NCI-H1105 treated with DMSO at 0.1 percent for 48 hours (cell line): ENCODE measurements around the gene ZG16B.

Source experiments
- DNase-seq: peaks from one replicate; lab custom pipeline; 2025; lab: John Stamatoyannopoulos, UW

Gene ZG16B

DNA sequence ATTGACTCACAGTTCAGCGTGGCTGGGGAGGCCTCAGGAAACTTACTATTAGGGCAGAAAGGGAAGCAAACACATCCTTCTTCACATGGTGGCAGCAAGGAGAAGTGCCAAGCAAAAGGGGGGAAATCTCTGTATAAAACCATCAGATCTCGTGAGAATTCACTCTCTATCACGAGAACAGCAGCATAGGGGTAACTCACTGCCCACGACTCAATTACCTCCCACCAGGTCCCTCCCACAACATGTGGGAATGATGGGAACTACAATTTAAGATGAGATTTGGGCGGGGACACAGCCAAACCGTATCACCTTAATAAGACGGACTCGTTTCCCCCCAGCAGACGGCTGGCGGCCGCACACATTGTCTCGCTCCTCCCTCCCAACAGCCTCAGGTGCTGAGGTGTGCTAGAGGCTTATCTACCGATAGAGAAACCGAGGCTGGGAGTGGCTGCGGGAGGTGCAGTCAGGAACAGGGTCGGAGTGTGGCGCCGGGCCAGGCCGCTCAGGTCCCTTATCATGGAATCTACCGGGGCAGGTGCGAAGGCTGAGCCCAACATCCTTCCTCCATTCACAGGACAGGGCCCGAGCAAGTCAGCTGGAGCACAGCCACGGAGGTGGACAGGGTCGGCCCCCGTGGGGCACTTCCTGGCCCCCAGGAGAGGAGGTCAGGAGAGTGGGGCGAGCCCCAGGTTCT lies 4.9 kb upstream of the ZG16B start:
- no peak for DNase-seq

DNA sequence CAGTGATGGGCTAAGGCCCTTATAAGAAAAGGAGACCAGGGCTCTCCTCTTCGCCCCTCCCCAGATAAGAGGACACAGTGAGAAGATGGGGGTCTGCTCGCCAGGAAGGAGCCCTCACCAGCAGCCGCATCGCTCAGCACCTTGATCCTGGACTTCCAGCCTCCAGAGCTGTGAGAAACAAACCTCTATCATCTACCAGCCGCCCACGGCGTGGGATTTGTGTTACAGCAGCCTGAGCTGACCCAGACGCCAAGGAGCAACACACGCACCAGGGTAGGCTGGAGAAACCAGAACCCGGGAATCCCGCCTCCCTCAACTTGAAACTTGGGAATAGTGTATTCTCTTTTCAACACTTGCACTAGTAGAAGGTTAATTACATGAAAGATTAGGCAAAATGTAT lies 4.2 kb upstream of the ZG16B start:
- no peak for DNase-seq

GRCh38 chr16:2826591-2827373 lies 3.3 kb upstream of the ZG16B start:
- no peak for DNase-seq

DNA sequence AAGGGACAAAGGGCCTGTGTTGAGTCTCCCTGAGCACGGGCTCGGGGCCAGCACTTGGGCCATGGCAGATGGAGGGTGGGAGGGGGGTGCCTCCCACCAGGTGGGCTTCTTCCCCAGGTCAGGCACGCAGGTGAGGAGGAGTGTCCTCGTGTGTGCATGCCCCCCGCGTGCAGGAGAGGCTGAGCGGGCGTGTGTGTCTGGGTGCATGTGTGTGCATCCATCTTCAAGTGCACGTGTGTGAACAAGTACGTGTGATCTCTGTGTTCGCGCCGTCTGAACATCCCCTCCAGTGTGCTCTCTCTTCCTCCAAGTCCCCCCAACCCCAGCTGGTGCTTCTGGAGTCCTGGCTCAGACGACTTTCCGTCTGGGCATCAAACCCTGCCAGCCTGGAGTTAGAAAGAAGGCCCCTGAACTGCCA lies 2.7 kb upstream of the ZG16B start:
- no peak for DNase-seq

DNA sequence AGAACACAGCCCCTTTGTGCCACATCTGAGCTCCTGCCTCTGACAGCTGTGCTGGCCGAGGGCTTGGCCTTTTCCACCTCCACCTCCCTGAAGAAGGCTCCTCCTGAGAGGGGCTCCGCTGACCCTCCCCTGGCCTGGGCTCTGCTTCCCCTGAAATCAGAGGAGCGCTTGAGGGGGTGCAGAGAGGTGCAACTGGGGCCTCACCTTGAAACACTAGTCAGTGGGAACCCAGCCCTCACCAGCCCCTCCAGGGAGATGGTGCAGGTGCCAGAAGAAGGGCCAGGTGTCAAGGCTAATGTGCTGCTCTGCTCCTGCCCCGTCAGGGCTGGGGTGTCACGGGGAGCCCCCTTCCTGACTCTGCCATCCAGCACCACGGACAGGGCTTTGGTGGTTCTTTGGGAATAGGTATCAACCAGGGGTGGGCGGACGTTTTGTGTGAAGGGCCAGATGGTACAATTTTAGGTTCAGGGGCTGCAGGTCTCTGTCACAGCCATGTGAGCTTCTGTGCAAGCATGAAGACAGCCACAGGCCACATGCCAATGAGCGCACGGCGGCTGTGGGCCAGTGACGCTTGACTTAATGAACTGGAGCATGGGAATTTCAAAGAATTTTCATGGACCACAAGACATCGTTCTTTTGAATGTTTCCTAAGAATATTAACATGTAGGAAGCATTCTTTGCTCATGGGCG lies 2.1 kb upstream of the ZG16B start:
- DNase-seq: no peak

GRCh38 chr16:2828521-2828840 lies 1.6 kb upstream of the ZG16B start:
- no peak for DNase-seq

- no peak for DNase-seq
These were observed 1.1 kb upstream of the ZG16B start for GRCh38 chr16:2828876-2829430.

GRCh38 chr16:2830355-2830695 lies 222 bp downstream of the ZG16B start:
- DNase-seq: no peak

- no peak for DNase-seq
These were observed 1.1 kb downstream of the ZG16B start for GRCh38 chr16:2831203-2831602.

DNA sequence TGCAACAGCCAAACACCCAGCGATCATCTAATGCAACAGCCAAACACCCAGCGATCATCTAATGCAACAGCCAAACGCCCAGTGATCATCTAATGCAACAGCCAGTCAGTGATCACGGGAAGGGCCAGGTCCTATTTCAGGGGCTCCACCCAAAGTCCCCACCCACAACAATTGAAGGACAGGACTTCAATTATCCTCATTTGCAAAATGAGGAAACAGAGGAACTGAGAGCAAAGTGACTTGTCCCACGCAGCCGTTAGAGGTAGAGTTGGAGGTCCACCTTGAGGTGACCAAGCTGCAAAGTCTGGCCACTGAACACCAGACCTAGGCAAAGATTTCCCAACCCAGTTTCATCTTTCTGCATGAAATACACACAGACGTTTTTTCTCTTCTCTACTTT lies 3.7 kb downstream of the ZG16B start:
- no peak for DNase-seq

DNA sequence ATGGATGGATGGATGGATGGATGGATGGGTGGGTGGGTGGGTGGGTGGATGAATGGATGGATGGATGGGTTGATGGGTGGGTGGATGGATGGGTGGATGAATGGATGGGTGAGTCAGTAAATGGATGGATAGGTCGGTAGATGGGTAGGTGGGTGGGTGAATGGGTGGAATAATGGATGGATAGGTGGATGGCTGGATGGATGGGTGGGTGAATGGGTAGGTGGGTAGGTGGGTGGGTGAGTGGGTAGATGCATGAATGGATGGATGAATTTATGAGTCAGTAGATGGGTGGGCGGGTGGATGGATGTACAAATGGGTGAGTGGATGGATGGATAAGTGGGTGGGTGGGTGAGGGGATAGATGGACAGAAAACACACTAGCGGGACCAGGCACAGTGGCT lies 4.9 kb downstream of the ZG16B start:
- no peak for DNase-seq

DNA sequence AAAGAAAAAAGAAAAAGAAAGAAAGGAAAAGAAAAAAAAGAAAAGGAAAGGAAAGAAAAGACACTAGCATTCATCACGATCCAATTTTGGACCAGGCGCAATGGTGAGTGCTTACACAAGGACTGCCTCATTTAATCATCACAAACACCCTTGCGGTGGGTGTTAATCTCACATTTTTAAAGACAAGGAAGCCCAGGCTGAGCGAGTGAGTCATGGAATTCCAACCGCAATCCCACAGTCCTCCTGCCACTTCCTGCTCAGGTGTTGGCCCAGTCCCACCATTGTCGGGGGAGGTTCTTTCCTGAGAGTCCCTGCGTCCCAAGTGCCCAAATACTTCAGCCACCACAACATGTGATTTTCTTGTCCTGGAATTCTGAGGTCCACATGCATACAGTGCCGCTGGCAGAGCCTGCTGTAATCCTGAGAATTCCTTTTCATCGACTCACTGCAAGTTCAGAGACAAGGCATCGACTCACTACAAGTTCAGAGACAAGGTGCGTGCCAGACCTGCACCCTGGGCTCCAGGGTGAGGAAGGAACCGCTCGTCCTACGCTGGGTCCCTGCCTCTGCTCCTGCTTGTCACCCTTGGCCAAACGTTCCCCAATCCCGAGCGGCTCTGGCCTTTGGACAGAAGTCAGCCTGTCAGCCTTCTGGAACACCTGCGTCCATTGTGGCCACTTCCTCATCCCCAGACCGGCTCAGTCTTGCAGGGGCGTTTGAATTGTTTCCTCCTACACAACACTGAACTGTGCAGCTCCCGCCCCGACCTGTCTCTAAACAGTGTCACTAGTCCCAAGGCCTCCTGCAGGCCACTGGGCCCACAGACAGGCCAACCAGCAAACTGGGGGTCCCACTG lies 5.8 kb downstream of the ZG16B start:
- DNase-seq: no peak

GRCh38 chr16:2836646-2837508 lies 6.8 kb downstream of the ZG16B start:
- no peak for DNase-seq

DNA sequence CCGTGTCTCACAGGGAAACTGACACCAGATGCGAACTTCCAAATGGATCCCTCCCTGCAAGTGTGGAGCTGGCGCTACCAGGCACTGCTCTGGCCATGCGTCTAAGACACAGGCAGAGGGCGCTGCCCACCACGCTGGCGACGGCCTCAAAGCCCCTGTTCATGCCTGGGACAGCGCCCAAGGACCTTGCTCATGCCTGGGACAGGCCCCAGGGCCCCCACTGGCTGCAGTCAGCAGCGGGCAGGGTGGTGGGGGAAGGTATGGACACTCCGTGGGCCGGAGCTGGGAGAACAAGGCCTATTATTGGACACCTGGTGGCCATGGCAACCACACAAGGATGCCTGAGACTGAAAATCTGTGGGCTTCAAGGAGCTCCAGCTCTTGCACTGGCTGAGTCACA lies 8.8 kb downstream of the ZG16B start:
- peak; percentile 7 for DNase-seq

DNA sequence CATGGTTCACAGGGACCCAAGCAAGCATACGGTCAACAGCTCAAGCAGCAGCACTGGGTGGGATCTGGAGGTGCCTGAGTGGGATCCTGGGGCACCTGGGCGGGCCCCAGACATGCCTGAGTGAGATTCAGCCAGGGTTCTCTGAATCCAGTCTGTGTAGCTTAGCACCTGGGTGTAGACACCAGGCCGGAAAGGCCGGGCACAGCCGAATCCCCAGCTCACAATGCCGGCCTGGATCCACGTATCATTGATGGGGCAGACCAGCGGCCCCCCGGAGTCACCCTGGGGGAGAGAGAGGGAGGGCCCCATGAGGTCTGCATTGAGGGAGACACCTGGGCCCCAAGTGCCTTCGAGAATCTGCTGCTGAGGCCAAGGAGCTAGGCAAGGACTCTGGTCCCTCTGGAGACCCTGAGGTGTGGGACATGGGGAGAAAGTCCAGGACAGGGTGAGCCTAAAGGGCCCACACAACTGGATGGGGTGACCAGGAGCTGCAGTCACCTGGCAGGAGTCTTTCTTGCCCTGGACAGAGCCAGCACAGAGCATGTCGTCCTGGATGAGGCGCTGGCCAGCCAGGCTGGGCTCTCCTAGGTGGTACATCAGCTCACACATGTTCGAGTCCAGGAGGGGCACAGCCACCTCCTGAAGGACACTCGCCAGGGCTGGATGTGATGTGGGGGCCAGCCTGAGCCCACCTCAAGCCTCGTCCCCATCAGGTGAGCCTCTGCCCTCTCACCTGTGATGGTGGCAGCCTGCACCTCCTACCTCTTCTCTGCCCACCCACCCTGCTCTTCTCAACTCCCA lies 9.7 kb downstream of the ZG16B start:
- no peak for DNase-seq

- no peak for DNase-seq
These were observed 10.8 kb downstream of the ZG16B start for GRCh38 chr16:2840914-2841313.

- no peak for DNase-seq
These were observed 11.7 kb downstream of the ZG16B start for GRCh38 chr16:2841606-2842339.

GRCh38 chr16:2842340-2843000 lies 12.4 kb downstream of the ZG16B start:
- DNase-seq: no peak

DNA sequence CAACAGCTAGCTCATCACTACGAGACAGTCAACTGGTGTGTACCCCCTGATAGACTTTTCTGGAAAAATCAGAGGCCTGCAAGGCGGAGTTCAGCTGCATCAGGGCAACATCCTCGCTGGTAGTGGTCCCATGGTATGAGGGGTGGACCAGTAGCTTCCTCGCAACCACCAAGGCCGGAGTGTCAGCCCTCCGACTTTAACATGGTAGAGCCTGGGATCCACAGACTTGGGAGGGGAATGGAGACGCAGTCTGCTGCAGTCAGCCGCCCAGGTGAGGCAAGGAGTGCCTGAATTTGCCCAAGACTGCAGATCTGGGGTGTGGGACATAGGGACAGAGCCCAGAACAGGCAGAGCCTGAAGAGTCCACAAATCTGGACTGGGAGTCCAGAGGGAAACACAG lies 13.4 kb downstream of the ZG16B start:
- no peak for DNase-seq
